Measurements from ENCODE around the gene CTCF. TPM values are rescaled to one million over a fixed set of nuclear protein-coding genes. Genes with fewer than 3 reads are reported as not detected.

Gene CTCF
- total and polyA plus RNA-seq, 2 donors (not counting 3 experiments of a cell fraction or from before 2014, with no cell fraction given), result 20.7 to 40.0 TPM

DNA sequence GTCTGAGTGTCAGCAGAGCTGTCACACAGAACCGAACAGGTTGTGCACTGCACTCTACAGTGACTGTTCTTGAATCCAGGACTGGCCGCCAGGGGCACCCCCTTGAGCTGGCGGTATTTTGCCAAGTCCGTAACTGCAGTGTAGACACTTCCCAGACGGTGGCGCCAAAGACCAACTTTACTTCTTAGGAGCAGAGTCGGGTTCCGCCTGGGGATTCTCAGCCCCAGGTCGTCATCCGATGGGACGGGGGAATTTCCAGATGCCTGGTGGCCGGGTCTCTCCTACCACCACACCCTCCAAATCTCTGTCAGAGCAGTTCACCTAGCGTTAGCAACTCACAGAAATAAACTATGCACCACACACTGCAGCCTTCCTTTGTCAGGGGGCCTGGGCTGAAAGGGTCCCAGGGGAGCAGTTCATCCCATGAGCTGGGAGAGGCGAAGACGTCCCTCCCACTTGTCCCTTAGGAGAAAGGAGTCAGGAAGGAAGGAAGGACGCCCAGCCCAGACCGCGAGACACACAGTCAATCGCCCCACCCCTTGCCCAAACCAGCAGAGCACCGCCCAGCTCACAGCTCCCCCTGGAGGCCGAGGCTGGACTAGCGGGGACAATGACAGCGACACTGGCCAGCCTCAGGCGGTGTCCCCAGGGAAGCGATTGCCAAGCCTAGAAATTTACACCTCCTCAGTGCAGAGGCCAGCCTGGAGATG, 41.1 kb upstream of the CTCF start:
- FAIRE-seq (peak; percentile 99), DNase-seq (ENCODE audit: low read depth, low spot score) (peak; percentile 97)
- no peaks in the 10 kb centered on the region for H4K20me1 ChIP-seq (replicated peaks; ENCODE audit: control insufficient read depth, extremely low read depth, insufficient read depth, low read length)
- BruUV-seq (replicated peaks), result TSS peak; percentile 57
- H3K36me3 ChIP-seq (ENCODE audit: control insufficient read depth in 2 of 2, extremely low read depth in 1 of 2, insufficient read depth in 2 of 2, low read length in 2 of 2), result no peaks in the 10 kb centered on the region
- ChIA-PET POLR2A (interaction anchor here (0.5 to 1.3 kb wide), 10 partner anchors 18 to 356 kb away, joined by 3 to 7 read pairs (median 4); partner anchors contain the start of gene ACD), CTCF (interaction anchor here (0.6 to 7.3 kb wide), 72 partner anchors 8 to 540 kb away, joined by 3 to 246 read pairs (median 4); partner anchors contain the start of genes ACD, AGRP, ATP6V0D1 and C16orf86)
- H3K4me3 ChIP-seq (replicated peaks in 1 of 3; ENCODE audit: insufficient read depth in 1 of 3, low read depth in 1 of 3, low read length in 3 of 3), result peak overlapping the region in 2 of 3 experiments; percentile 30 to 45
- dilution Hi-C loops (cut with MboI; ENCODE audit: extremely low pct_ligation_motif_present, low sequenced_read_pairs) (no loop called here), intact Hi-C loops (cut with micrococcal nuclease) (loop anchor here (1.0 to 10.0 kb wide), 7 partner anchors 16 to 404 kb away; partner anchors contain the start of genes CTCF, RANBP10 and TSNAXIP1)
- no peaks in the 10 kb centered on the region for H3K27me3 ChIP-seq (ENCODE audit: control insufficient read depth in 2 of 2, insufficient read depth in 2 of 2, low read length in 2 of 2)
- peak overlapping the region; percentile 81 for H2AFZ ChIP-seq (ENCODE audit: low read depth, low read length)
- peaks cover 11% of the 10 kb centered on the region for H3K4me1 ChIP-seq (ENCODE audit: control insufficient read depth, extremely low read depth, insufficient read depth, low read length)
- H3K9me3 ChIP-seq (replicated peaks; ENCODE audit: control insufficient read depth, insufficient read depth, low read length), result no peaks in the 10 kb centered on the region
- no peak for TF ChIP-seq FOS (IDR thresholded peaks at IDR 0.05; ENCODE audit: borderline replicate concordance, insufficient read depth, low read length)
- peak; percentile 40 for TF ChIP-seq POLR2AphosphoS5 (IDR thresholded peaks at IDR 0.05; ENCODE audit: insufficient read depth, low read depth, low read length)
- no peak for TF ChIP-seq JUN (IDR thresholded peaks at IDR 0.05; ENCODE audit: borderline replicate concordance, insufficient read depth, insufficient read length, low read depth)
- TF ChIP-seq MYC (IDR thresholded peaks at IDR 0.05; ENCODE audit: low read depth, low read length), result peak; percentile 29
- no peak for TF ChIP-seq GATA2 (IDR thresholded peaks at IDR 0.05; ENCODE audit: insufficient read depth, insufficient read length, low read depth, low read length)
- no peak for TF ChIP-seq EZH2 (IDR thresholded peaks at IDR 0.05; ENCODE audit: borderline replicate concordance, low read depth, low read length, severe bottlenecking)
- TF ChIP-seq POLR2A (IDR thresholded peaks at IDR 0.05; ENCODE audit: low read depth, low read length), result peak; percentile 68
- TF ChIP-seq, protein P1, sequence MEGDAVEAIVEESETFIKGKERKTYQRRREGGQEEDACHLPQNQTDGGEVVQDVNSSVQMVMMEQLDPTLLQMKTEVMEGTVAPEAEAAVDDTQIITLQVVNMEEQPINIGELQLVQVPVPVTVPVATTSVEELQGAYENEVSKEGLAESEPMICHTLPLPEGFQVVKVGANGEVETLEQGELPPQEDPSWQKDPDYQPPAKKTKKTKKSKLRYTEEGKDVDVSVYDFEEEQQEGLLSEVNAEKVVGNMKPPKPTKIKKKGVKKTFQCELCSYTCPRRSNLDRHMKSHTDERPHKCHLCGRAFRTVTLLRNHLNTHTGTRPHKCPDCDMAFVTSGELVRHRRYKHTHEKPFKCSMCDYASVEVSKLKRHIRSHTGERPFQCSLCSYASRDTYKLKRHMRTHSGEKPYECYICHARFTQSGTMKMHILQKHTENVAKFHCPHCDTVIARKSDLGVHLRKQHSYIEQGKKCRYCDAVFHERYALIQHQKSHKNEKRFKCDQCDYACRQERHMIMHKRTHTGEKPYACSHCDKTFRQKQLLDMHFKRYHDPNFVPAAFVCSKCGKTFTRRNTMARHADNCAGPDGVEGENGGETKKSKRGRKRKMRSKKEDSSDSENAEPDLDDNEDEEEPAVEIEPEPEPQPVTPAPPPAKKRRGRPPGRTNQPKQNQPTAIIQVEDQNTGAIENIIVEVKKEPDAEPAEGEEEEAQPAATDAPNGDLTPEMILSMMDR (IDR thresholded peaks at IDR 0.05; ENCODE audit: extremely low read depth in 1 of 2, insufficient read depth in 1 of 2, low read depth in 1 of 2, low read length in 2 of 2), result peak; percentile 83 to 100
- TF ChIP-seq, protein P2, sequence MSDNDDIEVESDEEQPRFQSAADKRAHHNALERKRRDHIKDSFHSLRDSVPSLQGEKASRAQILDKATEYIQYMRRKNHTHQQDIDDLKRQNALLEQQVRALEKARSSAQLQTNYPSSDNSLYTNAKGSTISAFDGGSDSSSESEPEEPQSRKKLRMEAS (IDR thresholded peaks at IDR 0.05; ENCODE audit: insufficient read depth, insufficient read length), result no peak
- no peaks in the 10 kb centered on the region for H3K9me1 ChIP-seq (replicated peaks; ENCODE audit: control insufficient read depth, extremely low read depth, insufficient read depth, low read length)
- H3K4me2 ChIP-seq (ENCODE audit: insufficient read depth, low read length), result peak overlapping the region; percentile 80
- H3K9ac ChIP-seq (replicated peaks; ENCODE audit: extremely low read depth, insufficient read depth, low read length), result peak overlapping the region; percentile 78
- peak overlapping the region; percentile 89 for H3K27ac ChIP-seq (ENCODE audit: insufficient read depth, low read depth, low read length)
- no peaks in the 10 kb centered on the region for H3K79me2 ChIP-seq (ENCODE audit: control insufficient read depth, insufficient read depth, low read length)

Measured in endothelial cell of umbilical vein (primary cell).